Ishikawa (cell line): ENCODE data around the gene MTA1.

Experiments used
- CEBPB ChIP-seq: IDR thresholded peaks from 2 replicates; pipeline ENCODE4 v1.6.1; 2012
- CREB1 ChIP-seq: IDR thresholded peaks from 2 replicates; pipeline ENCODE4 v1.6.1; 2012; ENCODE audit warnings: low read depth
- EGR1 ChIP-seq: IDR thresholded peaks from 2 replicates; pipeline ENCODE4 v1.6.1; 2012
- EP300 ChIP-seq: IDR thresholded peaks from 2 replicates; pipeline ENCODE4 v1.6.1; 2012; ENCODE audit warnings: borderline replicate concordance
- FOXM1 ChIP-seq: IDR thresholded peaks from 2 replicates; pipeline ENCODE4 v1.6.1; 2012; ENCODE audit warnings: low read depth, borderline replicate concordance
- MAX ChIP-seq: IDR thresholded peaks from 2 replicates; pipeline ENCODE4 v1.6.1; 2012
- NFIC ChIP-seq: IDR thresholded peaks from 2 replicates; pipeline ENCODE4 v1.6.1; 2012
- RAD21 ChIP-seq: IDR thresholded peaks from 2 replicates; pipeline ENCODE4 v1.6.1; 2012; ENCODE audit warnings: low read depth
- REST ChIP-seq: IDR thresholded peaks from 2 replicates; pipeline ENCODE4 v1.6.1; 2012; ENCODE audit warnings: low read depth, mild to moderate bottlenecking
- TAF1 ChIP-seq: IDR thresholded peaks from 2 replicates; pipeline ENCODE4 v1.6.1; 2012; ENCODE audit warnings: low read depth, mild to moderate bottlenecking
- TCF12 ChIP-seq: IDR thresholded peaks from 2 replicates; pipeline ENCODE4 v1.6.1; 2012; ENCODE audit warnings: low read depth
- TEAD4 ChIP-seq: IDR thresholded peaks from 2 replicates; pipeline ENCODE4 v1.6.1; 2012
- USF1 ChIP-seq: IDR thresholded peaks from 2 replicates; pipeline ENCODE4 v1.6.1; 2012
- YY1 ChIP-seq: IDR thresholded peaks from 2 replicates; pipeline ENCODE4 v1.6.1; 2012; ENCODE audit warnings: low read depth
- ZBTB7A ChIP-seq: IDR thresholded peaks from 2 replicates; pipeline ENCODE4 v1.6.1; 2012; ENCODE audit warnings: low read depth

The MTA1 gene

GRCh38 chr14:105505101-105505500, 85.5 kb downstream of the MTA1 start:
- TF ChIP-seq TEAD4 (no peak), RAD21 (no peak), CEBPB (no peak), YY1 (no peak), CREB1 (no peak), EGR1 (no peak), TAF1 (no peak), FOXM1 (no peak), REST (no peak), TCF12 (no peak), ZBTB7A (no peak), NFIC (no peak), EP300 (no peak), USF1 (no peak), MAX (no peak)

- TF ChIP-seq CEBPB: no peak
- no peak for TF ChIP-seq EP300
- no peak for TF ChIP-seq USF1
- no peak for TF ChIP-seq ZBTB7A
- no peak for TF ChIP-seq TCF12
- no peak for TF ChIP-seq TEAD4
- no peak for TF ChIP-seq TAF1
- TF ChIP-seq CREB1: no peak
- TF ChIP-seq RAD21: no peak
- no peak for TF ChIP-seq NFIC
Measured at GRCh38 chr14:105507247-105507646, 87.6 kb downstream of the MTA1 start.

GRCh38 chr14:105508069-105508468, 88.4 kb downstream of the MTA1 start:
- TF ChIP-seq NFIC (no peak), TCF12 (no peak), EGR1 (no peak), EP300 (no peak), USF1 (no peak), TEAD4 (no peak), ZBTB7A (no peak), MAX (no peak), CREB1 (no peak), REST (no peak), CEBPB (no peak), FOXM1 (no peak), TAF1 (no peak), RAD21 (no peak), YY1 (no peak)

- TF ChIP-seq RAD21 (no peak), USF1 (no peak), EGR1 (no peak), YY1 (no peak), EP300 (no peak), MAX (no peak), CEBPB (no peak), CREB1 (no peak), REST (no peak), NFIC (no peak)
Measured at GRCh38 chr14:105508601-105509000, 89.0 kb downstream of the MTA1 start.
